H1 (cell line): ENCODE measurements around the gene NTN4. TPM values are rescaled to one million over a fixed set of nuclear protein-coding genes. Genes with fewer than 3 reads are reported as not detected.

ENCODE experiments used
- CTCF ChIA-PET: fragments of 300-600 bp; sonication (Branson Sonifier 250); formaldehyde crosslinking; loops from one replicate; lab custom pipeline; 2021; ENCODE audit not compliant: partially characterized antibody; lab: Charles Lee
- POLR2A ChIA-PET: fragments of 300-600 bp; sonication (Branson Sonifier 250); formaldehyde crosslinking; loops from one replicate; lab custom pipeline; 2021; ENCODE audit warnings: inconsistent platforms; ENCODE audit not compliant: partially characterized antibody; lab: Charles Lee
- DNase-seq, 2 experiments: peaks; one replicate each; pipeline versions ENCODE4 v3.0.0 to v3.0.0-alpha.2; 2010 to 2022; ENCODE audit warnings: low spot score in 2 of 2, low read depth in 1 of 2, mixed read lengths in 1 of 2
- FAIRE-seq: peaks from 2 replicates; lab custom pipeline; 2011; peaks lifted over from hg19 to GRCh38; lab: Jason Lieb, UNC
- H2AFZ ChIP-seq: 2 replicates; pipeline ENCODE4 v1.8.1; 2012; ENCODE audit warnings: low read length, inconsistent platforms
- H2AK5ac ChIP-seq: 2 replicates; pipeline ENCODE4 v1.6.1; 2013; ENCODE audit warnings: low read depth, low read length
- H2BK120ac ChIP-seq: replicated peaks from 2 replicates; pipeline ENCODE3; 2013; ENCODE audit warnings: low read depth, low read length, inconsistent platforms
- H2BK12ac ChIP-seq: 2 replicates; pipeline ENCODE4 v1.6.1; 2013; ENCODE audit warnings: low read depth, low read length
- H2BK15ac ChIP-seq: 2 replicates; pipeline ENCODE4 v1.6.1; 2013; ENCODE audit warnings: low read length
- H2BK20ac ChIP-seq: 2 replicates; pipeline ENCODE4 v1.6.1; 2013; ENCODE audit warnings: low read length
- H2BK5ac ChIP-seq: 2 replicates; pipeline ENCODE4 v1.6.1; 2013; ENCODE audit warnings: low read depth, low read length
- H3K14ac ChIP-seq: 2 replicates; pipeline ENCODE4 v1.6.1; 2013; ENCODE audit warnings: inconsistent platforms; ENCODE audit not compliant: insufficient read length
- H3K18ac ChIP-seq: 2 replicates; pipeline ENCODE4 v1.6.1; 2013; ENCODE audit warnings: low read length; ENCODE audit errors: extremely low read depth
- H3K23ac ChIP-seq: 2 replicates; pipeline ENCODE4 v1.6.1; 2013; ENCODE audit warnings: inconsistent platforms; ENCODE audit not compliant: insufficient read length
- H3K23me2 ChIP-seq: 2 replicates; pipeline ENCODE4 v1.6.1; 2013; ENCODE audit warnings: low read depth, low read length
- H3K27ac ChIP-seq: 2 replicates; pipeline ENCODE4 v1.6.1; 2011; ENCODE audit warnings: low read depth, low read length, inconsistent platforms
- H3K27me3 ChIP-seq, 4 experiments: replicated peaks in 1 of 4; 1 replicate in 1 of 4; 2 replicates in 3 of 4; pipeline versions ENCODE4 v1.6.1 to v1.8.1; 2011 to 2013; ENCODE audit warnings: low read length in 3 of 4, mild to moderate bottlenecking in 3 of 4, inconsistent platforms in 2 of 4, mixed read lengths in 2 of 4, moderate library complexity in 1 of 4; ENCODE audit not compliant: control insufficient read depth in 3 of 4, insufficient read depth in 3 of 4; ENCODE audit errors: extremely low read depth in 1 of 4
- H3K36me3 ChIP-seq, 4 experiments: 2 replicates each; pipeline versions ENCODE4 v1.6.1 to v1.8.1; 2011 to 2013; ENCODE audit warnings: mild to moderate bottlenecking in 4 of 4, low read length in 3 of 4, moderate library complexity in 2 of 4, control low read depth in 1 of 4, inconsistent platforms in 1 of 4; ENCODE audit not compliant: insufficient read depth in 4 of 4, control insufficient read depth in 2 of 4
- H3K4ac ChIP-seq: replicated peaks from 2 replicates; pipeline ENCODE3; 2013; ENCODE audit warnings: low read length, low read depth, mixed read lengths, inconsistent platforms; ENCODE audit not compliant: insufficient read length
- H3K4me1 ChIP-seq, 4 experiments: replicated peaks in 1 of 4; 1 replicate in 1 of 4; 2 replicates in 3 of 4; pipeline versions ENCODE4 v1.6.1 to v1.8.1; 2011 to 2013; ENCODE audit warnings: low read length in 3 of 4, inconsistent platforms in 2 of 4, mixed read lengths in 1 of 4; ENCODE audit not compliant: insufficient read depth in 4 of 4, control insufficient read depth in 3 of 4
- H3K4me2 ChIP-seq, 2 experiments: 2 replicates each; pipeline versions ENCODE4 v1.6.1 to v1.8.1; 2011 to 2013; ENCODE audit warnings: low read depth in 2 of 2, low read length in 2 of 2, control low read depth in 1 of 2, inconsistent platforms in 1 of 2, mild to moderate bottlenecking in 1 of 2; ENCODE audit not compliant: insufficient read depth in 1 of 2
- H3K4me3 ChIP-seq, 4 experiments: fragments of 200-600, 300-600 bp in 1 of 4; sonication (generic), shearing (Covaris generic), sonication (Bioruptor Twin) in 1 of 4; 2 replicates each; pipeline versions ENCODE4 v1.5.1 to v1.8.1; 2011 to 2016; ENCODE audit warnings: low read length in 4 of 4, low read depth in 3 of 4, control low read depth in 2 of 4, inconsistent platforms in 2 of 4, mild to moderate bottlenecking in 2 of 4, mixed read lengths in 1 of 4, moderate library complexity in 1 of 4; ENCODE audit not compliant: insufficient read depth in 2 of 4; ENCODE audit errors: extremely low read depth in 1 of 4
- H3K56ac ChIP-seq: replicated peaks from 2 replicates; pipeline ENCODE3; 2013; ENCODE audit warnings: low read depth, mild to moderate bottlenecking, mixed read lengths, low read length, inconsistent platforms; ENCODE audit not compliant: insufficient read length
- H3K79me1 ChIP-seq: 2 replicates; pipeline ENCODE4 v1.6.1; 2013; ENCODE audit warnings: low read depth, low read length, control low read depth
- H3K79me2 ChIP-seq, 2 experiments: 2 replicates each; pipeline versions ENCODE4 v1.6.1 to v1.8.1; 2012 to 2013; ENCODE audit warnings: low read length in 2 of 2, mild to moderate bottlenecking in 2 of 2, inconsistent platforms in 1 of 2; ENCODE audit not compliant: insufficient read depth in 2 of 2, control insufficient read depth in 1 of 2
- H3K9ac ChIP-seq, 4 experiments: replicated peaks in 1 of 4; 1 replicate in 1 of 4; 2 replicates in 3 of 4; pipeline versions ENCODE4 v1.6.1 to v1.8.1; 2011 to 2013; ENCODE audit warnings: low read depth in 3 of 4, low read length in 3 of 4, control low read depth in 2 of 4, mild to moderate bottlenecking in 2 of 4, moderate library complexity in 2 of 4, inconsistent platforms in 1 of 4; ENCODE audit errors: extremely low read depth in 1 of 4
- H3K9me3 ChIP-seq, 2 experiments: 2 replicates each; pipeline versions ENCODE4 v1.6.1 to v1.8.1; 2012 to 2013; ENCODE audit warnings: mild to moderate bottlenecking in 2 of 2, moderate library complexity in 2 of 2, control low read depth in 1 of 2, inconsistent platforms in 1 of 2, low read depth in 1 of 2, low read length in 1 of 2, mixed read lengths in 1 of 2; ENCODE audit not compliant: insufficient read depth in 2 of 2
- H4K20me1 ChIP-seq, 2 experiments: replicated peaks in 1 of 2; 2 replicates each; pipeline versions ENCODE3 to v1.8.1; 2011 to 2013; ENCODE audit warnings: inconsistent platforms in 2 of 2, low read length in 2 of 2, mild to moderate bottlenecking in 1 of 2; ENCODE audit not compliant: insufficient read depth in 2 of 2, control insufficient read depth in 1 of 2
- H4K5ac ChIP-seq: 2 replicates; pipeline ENCODE4 v1.6.1; 2013; ENCODE audit warnings: low read length, low read depth, mixed read lengths, inconsistent platforms; ENCODE audit not compliant: insufficient read length
- H4K8ac ChIP-seq: 2 replicates; pipeline ENCODE4 v1.8.0; 2013; ENCODE audit warnings: mild to moderate bottlenecking, moderate library complexity, low read length, inconsistent platforms; ENCODE audit not compliant: insufficient read depth; ENCODE audit errors: extremely low read depth
- H4K91ac ChIP-seq: replicated peaks from 2 replicates; pipeline ENCODE3; 2013; ENCODE audit warnings: low read length, mixed read lengths, inconsistent platforms; ENCODE audit not compliant: insufficient read length
- BCL11A ChIP-seq, 2 experiments: IDR thresholded peaks; one replicate each; pipeline ENCODE4 v1.6.1; 2011; ENCODE audit warnings: low read depth in 2 of 2, low read length in 2 of 2, mild to moderate bottlenecking in 2 of 2
- CHD1 ChIP-seq: IDR thresholded peaks from 2 replicates; pipeline ENCODE4 v1.6.1; 2012; ENCODE audit warnings: low read depth, low read length, improper control_type of control experiment
- HDAC6 ChIP-seq: IDR thresholded peaks from one replicate; pipeline ENCODE4 v1.7.1; 2012; ENCODE audit warnings: low read depth, mild to moderate bottlenecking, inconsistent platforms, low read length, moderate library complexity
- KDM4A ChIP-seq: IDR thresholded peaks from one replicate; pipeline ENCODE4 v1.7.1; 2012; ENCODE audit warnings: low read depth, mild to moderate bottlenecking, moderate library complexity, low read length, inconsistent platforms; ENCODE audit not compliant: severe bottlenecking
- PHF8 ChIP-seq: fragments of 200-600 bp; sonication (generic); conservative IDR thresholded peaks from 2 replicates; pipeline ENCODE4 v1.7.1; 2012; ENCODE audit warnings: low read depth, mild to moderate bottlenecking, inconsistent platforms, low read length, moderate library complexity
- POLR2A ChIP-seq, 2 experiments: IDR thresholded peaks; 1 replicate in 1 of 2; 2 replicates in 1 of 2; pipeline ENCODE4 v1.6.1; 2011; ENCODE audit warnings: low read depth in 2 of 2, low read length in 2 of 2, mild to moderate bottlenecking in 2 of 2; ENCODE audit errors: control extremely low read depth in 1 of 2
- RNF2 ChIP-seq: fragments of 200-900, 300-1000 bp; sonication (generic); IDR thresholded peaks from 2 replicates; pipeline ENCODE4 v1.7.1; 2016; ENCODE audit warnings: borderline replicate concordance, low read depth, mild to moderate bottlenecking, antibody characterized with exemption, low read length; ENCODE audit not compliant: poor library complexity, severe bottlenecking; ENCODE audit errors: missing control alignments
- SAP30 ChIP-seq: fragments of 300-600 bp; sonication (generic); IDR thresholded peaks from 2 replicates; pipeline ENCODE4 v1.7.1; 2012; ENCODE audit warnings: low read length, moderate library complexity, mild to moderate bottlenecking, inconsistent platforms; ENCODE audit not compliant: insufficient read depth, insufficient replicate concordance
- SP1 ChIP-seq: IDR thresholded peaks from 2 replicates; pipeline ENCODE4 v1.6.1; 2011; ENCODE audit warnings: low read depth, low read length
- SRF ChIP-seq: IDR thresholded peaks from 2 replicates; pipeline ENCODE4 v1.6.1; 2011; ENCODE audit warnings: mild to moderate bottlenecking, low read depth, low read length, moderate library complexity
- SUZ12 ChIP-seq: fragments of 200-600 bp; sonication (generic); IDR thresholded peaks from 2 replicates; pipeline ENCODE4 v1.6.1; 2012; ENCODE audit warnings: mild to moderate bottlenecking, inconsistent platforms, low read length, moderate library complexity, mixed read lengths
- TEAD4 ChIP-seq: IDR thresholded peaks from 2 replicates; pipeline ENCODE4 v1.6.1; 2012; ENCODE audit warnings: low read depth, low read length, inconsistent platforms, mixed read lengths
- YY1 ChIP-seq: IDR thresholded peaks from 2 replicates; pipeline ENCODE4 v1.6.1; 2011; ENCODE audit warnings: low read depth, mild to moderate bottlenecking, low read length
- WGBS, 2 experiments: shearing (Covaris generic) in 1 of 2; methylation state at CpG; one replicate each; pipeline versions ENCODE4 v1.1.6 to v1.1.7; 2013 to 2015; ENCODE audit warnings: low lambda C conversion rate in 2 of 2, mixed read lengths in 2 of 2, inconsistent platforms in 1 of 2, low coverage in 1 of 2, missing lambda C conversion rate in 1 of 2; ENCODE audit not compliant: insufficient replicate concordance in 2 of 2, insufficient coverage in 1 of 2, insufficient read length in 1 of 2; ENCODE audit errors: extremely low coverage in 1 of 2, missing lambda C conversion rate in 1 of 2; 5-methylcytosine and 5-hydroxymethylcytosine counted together
- polyA plus RNA-seq, 7 experiments: library from polyadenylated mRNA; depleted of rRNA in 3 of 7; stranded (reverse) in 5 of 7; unstranded in 2 of 7; fragments of >200 nt in 5 of 7; fragments of 200-250 nt in 2 of 7; gene quantifications; 1 replicate in 5 of 7; 2 replicates in 1 of 7; 4 replicates in 1 of 7; pipeline versions ENCODE4 v1.2.1 to v1.2.3, GENCODE V29; 2011 to 2013; ENCODE audit warnings: missing spikeins in 2 of 7, mixed read lengths in 2 of 7
- total RNA-seq: library from RNA; stranded (reverse); fragmentation: NEBNext Ultra II Directional; extraction: Animal tissue kit (Norgen Biotek cat#: 25700); gene quantifications from 2 replicates; pipeline ENCODE4 v1.2.1, GENCODE V29; 2021
- TF ChIP-seq, protein P1 (sequence below): IDR thresholded peaks from 2 replicates; pipeline ENCODE4 v1.6.1; 2011; ENCODE audit warnings: low read length, improper control_type of control experiment

Gene NTN4
- total and polyA plus RNA-seq, 2 of the 8 experiments (the other 6 are each of a cell fraction or from before 2014, with no cell fraction given): 0.74 to 1.3 TPM

DNA sequence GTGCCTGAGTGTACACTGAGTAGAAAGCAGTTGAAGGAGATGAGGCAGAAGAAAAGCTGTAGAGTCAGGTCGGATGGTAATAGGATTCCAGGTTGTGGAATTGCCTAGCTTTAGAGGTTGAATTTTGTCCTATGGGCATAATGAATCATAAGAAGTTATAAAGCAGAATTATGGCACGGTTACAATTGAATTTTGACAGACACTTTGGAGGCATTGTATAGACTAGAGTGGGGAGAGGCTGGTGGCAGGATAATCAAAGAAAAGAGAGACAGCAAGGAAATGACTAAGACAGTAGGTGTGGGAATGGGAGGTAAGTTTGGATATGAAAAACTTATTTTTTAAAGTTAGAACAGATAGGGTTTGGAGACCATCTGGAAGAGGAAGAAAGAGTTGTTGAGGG, 102.6 kb downstream of the NTN4 start:
- H4K5ac ChIP-seq: no peak overlapping the region
- H3K79me1 ChIP-seq: no peaks in the 10 kb centered on the region; the same call in 1 of the 2 replicates
- DNase-seq (no peak), FAIRE-seq (no peak)
- no peak overlapping the region for H2BK20ac ChIP-seq
- H2BK5ac ChIP-seq: no peak overlapping the region
- no peak overlapping the region for H2BK120ac ChIP-seq
- no peaks in the 10 kb centered on the region for H4K20me1 ChIP-seq
- H3K4me1 ChIP-seq: peaks cover 0 to 2% (median 0%) of the 10 kb centered on the region in 4 experiments; a peak in 3 of 7 replicates
- no peak overlapping the region for H4K91ac ChIP-seq
- no peaks in the 10 kb centered on the region for H3K27me3 ChIP-seq
- ChIA-PET POLR2A (no interaction called here), CTCF (interaction anchor here (1.3 to 1.8 kb wide), 2 partner anchors 12 to 27 kb away, joined by 4 to 5 read pairs; no protein-coding TSS in a partner anchor)
- no peak overlapping the region for H2AFZ ChIP-seq
- no peaks in the 10 kb centered on the region for H3K9me3 ChIP-seq
- H3K23ac ChIP-seq: no peak overlapping the region
- no peak overlapping the region for H2BK12ac ChIP-seq
- no peak overlapping the region for H3K9ac ChIP-seq
- no peak overlapping the region for H4K8ac ChIP-seq
- H3K36me3 ChIP-seq: no peaks in the 10 kb centered on the region; a peak in 1 of 8 replicates
- WGBS, 2 experiments: 78% methylated on average over 2 of the region's 2 CpGs; no CpG with 5 or more reads in 1 of the 2 experiments
- H3K27ac ChIP-seq: no peak overlapping the region
- H3K4ac ChIP-seq: no peak overlapping the region
- no peaks in the 10 kb centered on the region for H3K79me2 ChIP-seq
- no peak overlapping the region for H2BK15ac ChIP-seq
- no peak overlapping the region for H3K56ac ChIP-seq
- H2AK5ac ChIP-seq: no peak overlapping the region
- H3K14ac ChIP-seq: no peak overlapping the region
- no peak overlapping the region for H3K4me3 ChIP-seq
- H3K23me2 ChIP-seq: no peaks in the 10 kb centered on the region
- H3K18ac ChIP-seq: no peak overlapping the region
- H3K4me2 ChIP-seq: no peak overlapping the region
- TF ChIP-seq SRF: no peak
- no peak for TF ChIP-seq TEAD4
- no peak for TF ChIP-seq SP1
- no peak for TF ChIP-seq BCL11A (IDR thresholded peaks at IDR 0.05; ENCODE audit: low read depth in 2 of 2, low read length in 2 of 2)
- no peak for TF ChIP-seq POLR2A (IDR thresholded peaks at IDR 0.05; ENCODE audit: control extremely low read depth in 1 of 2, low read depth in 2 of 2, low read length in 2 of 2)
- no peak for TF ChIP-seq SUZ12
- no peak for TF ChIP-seq KDM4A
- no peak for TF ChIP-seq HDAC6
- TF ChIP-seq, protein P1, sequence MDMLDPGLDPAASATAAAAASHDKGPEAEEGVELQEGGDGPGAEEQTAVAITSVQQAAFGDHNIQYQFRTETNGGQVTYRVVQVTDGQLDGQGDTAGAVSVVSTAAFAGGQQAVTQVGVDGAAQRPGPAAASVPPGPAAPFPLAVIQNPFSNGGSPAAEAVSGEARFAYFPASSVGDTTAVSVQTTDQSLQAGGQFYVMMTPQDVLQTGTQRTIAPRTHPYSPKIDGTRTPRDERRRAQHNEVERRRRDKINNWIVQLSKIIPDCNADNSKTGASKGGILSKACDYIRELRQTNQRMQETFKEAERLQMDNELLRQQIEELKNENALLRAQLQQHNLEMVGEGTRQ: no peak
- no peak for TF ChIP-seq CHD1
- TF ChIP-seq PHF8: no peak
- no peak for TF ChIP-seq RNF2
- TF ChIP-seq YY1: no peak
- no peak for TF ChIP-seq SAP30
